UCSD-AML1 (cell line): ENCODE results near the gene AP3M1.
"Not testable (repeated sequence)": the region's sequence is repeated elsewhere in the genome, so short reads cannot be mapped to it uniquely, and the experiment has no call there.

Experiments used
- DNase-seq: peaks from one replicate; lab custom pipeline; 2025; ENCODE audit not compliant: unreplicated experiment; lab: John Stamatoyannopoulos, UW

The AP3M1 gene, protein sequence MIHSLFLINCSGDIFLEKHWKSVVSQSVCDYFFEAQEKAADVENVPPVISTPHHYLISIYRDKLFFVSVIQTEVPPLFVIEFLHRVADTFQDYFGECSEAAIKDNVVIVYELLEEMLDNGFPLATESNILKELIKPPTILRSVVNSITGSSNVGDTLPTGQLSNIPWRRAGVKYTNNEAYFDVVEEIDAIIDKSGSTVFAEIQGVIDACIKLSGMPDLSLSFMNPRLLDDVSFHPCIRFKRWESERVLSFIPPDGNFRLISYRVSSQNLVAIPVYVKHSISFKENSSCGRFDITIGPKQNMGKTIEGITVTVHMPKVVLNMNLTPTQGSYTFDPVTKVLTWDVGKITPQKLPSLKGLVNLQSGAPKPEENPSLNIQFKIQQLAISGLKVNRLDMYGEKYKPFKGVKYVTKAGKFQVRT

DNA sequence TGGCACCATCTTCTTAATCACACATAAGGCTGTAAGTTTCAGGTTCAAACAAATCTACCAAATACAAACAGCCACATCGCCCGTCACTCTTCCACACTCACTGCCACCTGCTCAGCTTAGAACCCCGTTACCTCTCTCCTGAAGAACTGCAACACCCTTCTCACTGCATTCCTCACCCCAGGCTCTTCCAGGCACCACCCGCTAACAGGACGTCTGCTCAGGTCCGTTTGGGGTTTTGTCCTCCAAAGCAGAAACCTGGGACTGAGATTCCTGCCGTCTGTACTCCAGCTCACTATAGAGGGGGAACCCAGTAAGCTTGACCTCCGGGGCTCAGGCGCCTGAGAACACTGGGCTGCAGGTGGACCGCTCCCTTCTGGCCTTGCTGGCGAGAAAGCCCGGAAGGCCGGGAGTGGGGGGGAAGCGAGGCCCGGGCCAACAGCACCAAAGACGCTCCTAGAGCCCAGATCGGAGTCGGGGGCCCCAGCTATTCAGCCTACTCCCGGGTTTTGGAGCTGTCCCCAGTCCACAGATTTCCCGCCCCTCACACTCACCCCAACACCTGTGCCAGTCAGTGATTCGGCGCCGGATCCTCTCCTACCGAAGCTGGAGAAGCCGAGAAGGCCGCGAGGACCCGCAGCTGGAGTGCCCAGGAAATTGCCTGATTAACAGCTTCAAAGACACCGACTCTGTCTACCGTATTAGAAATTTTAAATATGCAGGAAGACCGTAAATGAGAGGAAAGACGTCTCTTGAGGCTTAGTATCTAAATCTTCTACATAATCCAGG, at the start of gene AP3M1:
Gene AP3M1, minus strand, starts transcription at position 625 of the 786 bp plus-strand sequence. CDS start 12,449 bp downstream, outside the sequence.
- peak; percentile 86 for DNase-seq

DNA sequence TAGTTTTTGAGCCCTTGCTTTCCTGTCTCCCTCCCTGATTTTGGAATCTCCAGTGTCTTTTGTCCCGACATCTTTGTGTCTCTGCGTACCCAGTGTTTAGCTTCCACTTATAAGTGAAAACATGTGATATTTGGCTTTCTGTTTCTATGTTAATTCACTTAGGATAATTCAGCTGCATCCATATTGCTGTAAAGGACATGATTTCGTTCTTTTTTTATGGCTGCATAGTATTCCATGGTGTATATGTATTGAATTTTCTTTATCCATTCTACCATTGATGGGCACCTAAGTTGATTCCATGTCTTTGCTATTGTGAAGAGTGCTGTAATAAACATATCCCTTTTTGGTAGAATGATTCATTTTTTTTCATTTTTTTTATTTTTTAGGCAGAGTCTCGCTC, 48.7 kb upstream of the AP3M1 start:
- no peak for DNase-seq

DNA sequence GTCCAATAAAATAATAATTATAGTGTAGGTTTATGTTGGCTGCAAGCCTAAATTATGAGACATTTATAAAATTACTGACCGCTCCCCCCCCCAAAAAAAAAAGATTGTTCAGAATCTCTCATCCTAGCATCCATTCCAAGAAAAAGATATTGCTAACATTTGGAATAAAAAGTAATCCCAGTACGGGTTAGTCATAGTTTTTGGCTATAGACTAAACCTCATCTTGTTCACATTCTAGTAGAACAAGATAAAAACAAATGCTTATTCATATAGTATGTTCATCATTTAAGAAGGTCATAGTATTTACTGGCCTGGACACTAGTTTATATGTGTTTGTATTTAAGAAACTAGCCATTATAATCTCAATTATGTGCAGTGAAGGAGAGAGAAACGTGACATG, 44.4 kb upstream of the AP3M1 start:
- DNase-seq: no peak

DNA sequence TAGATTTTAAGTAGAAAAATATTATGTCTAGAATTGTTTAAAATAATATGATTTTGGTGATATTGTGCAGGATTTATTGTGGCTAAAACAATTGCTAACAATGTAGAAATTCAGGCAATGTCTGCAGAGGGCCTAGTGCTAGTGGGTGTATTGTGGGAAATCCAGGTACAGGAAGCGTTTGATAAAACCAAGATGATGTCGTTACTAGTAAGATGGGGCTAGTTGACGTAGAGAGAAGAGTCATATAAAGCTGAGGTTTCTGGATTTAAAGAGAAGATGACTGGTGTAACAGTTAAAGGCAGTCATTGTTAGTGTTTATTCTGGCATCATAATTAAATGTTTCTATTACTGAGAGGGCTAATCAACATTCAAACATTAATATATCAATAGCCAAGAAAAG, 43.9 kb upstream of the AP3M1 start:
- DNase-seq: no peak

DNA sequence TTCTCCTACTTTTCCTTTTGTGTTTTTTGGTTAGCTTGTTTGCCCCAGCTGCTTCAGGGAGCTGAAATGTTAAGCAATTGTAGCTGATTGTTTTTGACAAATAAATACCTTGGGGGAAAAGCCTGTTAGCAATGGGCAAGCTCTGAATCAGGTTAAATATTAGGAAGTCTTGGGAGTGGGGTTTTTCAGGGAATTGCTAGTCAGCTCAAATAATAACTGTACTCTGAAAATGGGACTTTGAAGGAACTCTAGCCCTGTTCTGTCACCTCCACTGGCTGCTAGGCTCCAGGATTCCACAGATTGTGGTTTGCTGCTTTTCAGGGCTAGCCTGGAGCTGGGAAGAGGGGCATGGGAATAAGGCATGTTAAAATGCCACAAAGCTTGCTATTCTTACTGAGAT, 39.9 kb upstream of the AP3M1 start:
- DNase-seq: no peak

DNA sequence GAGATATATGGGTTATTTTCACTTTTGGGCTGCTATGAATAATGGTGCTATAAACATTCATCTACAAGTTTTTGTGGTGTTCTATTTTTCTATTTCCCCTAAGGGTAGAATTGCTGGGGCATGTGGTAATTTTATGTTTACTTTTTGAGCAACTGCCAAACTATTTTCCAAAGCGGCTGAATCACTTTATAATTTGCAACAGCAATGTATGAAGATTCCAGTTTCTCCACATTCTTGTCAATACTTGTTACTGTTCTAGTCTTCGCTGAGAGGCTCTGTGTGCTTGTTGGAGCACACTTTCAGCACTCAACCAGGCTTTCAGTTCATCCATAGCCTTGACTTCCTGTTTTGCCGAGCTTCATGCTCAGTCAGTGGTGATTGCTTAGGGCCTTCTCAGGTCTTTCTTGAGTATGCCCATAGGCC, 39.4 kb upstream of the AP3M1 start:
- DNase-seq: peak; percentile 21

DNA sequence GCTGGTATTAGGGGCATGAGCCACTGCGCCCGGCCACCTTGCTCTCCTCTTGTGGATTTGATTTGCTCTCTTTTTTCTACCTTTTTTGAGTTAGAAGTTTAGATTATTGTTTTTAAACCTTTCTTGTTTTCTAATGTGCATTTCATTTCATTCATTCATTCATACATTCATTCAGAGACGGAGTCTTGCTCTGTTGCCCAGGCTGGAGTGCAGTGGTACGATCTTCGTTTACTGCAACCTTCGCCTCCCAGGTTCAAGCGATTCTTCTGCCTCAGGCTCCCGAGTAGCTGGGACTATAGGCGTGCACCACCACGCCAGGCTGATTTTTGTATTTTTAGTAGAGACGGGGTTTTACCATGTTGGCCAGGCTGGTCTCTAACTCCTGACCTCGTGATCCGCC, 38.0 kb upstream of the AP3M1 start:
- not testable (repeated sequence) for DNase-seq

DNA sequence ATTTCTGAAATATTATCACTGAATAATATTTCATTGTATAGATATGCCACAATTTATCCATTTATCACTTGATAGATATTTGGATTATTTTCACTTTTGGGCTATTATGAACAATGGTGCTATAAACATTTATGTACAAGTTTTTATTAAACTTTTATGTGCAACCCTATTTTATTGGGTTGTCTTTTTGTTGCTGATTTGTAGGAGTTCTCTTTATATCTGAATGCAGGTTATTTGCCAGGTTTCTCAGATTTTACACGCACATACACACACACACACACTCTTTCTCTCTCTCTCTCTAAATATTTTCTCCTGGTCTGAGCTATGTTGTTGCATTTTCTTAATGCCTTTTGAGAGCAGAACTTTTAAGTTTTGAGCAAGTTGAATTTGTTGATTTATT, 36.6 kb upstream of the AP3M1 start:
- DNase-seq: no peak

DNA sequence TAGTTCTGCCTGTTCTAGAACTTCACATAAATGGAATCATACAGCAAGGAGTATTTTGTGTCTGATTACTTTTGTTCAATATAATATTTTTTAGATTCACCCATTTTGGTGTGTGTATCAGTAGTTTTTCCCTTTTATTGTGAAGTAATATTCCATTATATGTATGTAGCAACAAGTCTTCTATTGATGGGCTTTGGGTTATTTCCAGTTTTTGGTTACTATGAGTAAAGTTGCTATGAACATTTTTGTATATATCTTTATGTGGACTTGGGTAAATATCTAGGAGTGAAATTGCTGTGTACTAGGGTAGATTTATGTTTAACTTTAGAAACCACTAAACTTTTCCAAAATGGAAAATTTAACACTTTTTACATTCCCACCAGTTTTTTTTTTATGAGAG, 36.0 kb upstream of the AP3M1 start:
- no peak for DNase-seq

DNA sequence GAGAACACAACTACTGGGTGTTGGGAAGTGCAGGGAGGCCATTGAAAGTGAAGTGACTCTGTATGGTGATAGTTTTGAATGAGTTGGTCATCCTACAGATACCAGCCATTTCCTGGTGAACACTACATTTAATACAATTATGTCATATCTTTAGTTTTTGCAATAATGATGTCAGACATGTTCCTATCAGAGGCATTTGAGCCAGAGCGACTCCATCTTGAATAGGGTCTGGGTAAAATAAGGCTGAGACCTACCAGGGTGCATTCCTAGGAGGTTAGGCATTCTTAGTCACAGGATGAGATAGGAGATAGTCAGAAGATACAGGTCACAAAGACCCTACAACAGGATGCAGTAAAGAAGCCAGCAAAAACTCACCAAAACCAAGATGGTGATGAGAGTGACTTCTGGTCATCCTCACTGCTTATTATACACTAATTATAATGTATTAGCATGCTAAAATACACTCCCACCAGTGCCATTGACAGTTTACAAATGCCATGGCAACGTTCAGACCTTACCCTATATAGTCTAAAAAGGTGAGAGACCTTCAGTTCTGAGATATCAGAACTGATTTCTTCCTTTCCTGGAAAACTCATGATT, 28.6 kb upstream of the AP3M1 start:
- no peak for DNase-seq

DNA sequence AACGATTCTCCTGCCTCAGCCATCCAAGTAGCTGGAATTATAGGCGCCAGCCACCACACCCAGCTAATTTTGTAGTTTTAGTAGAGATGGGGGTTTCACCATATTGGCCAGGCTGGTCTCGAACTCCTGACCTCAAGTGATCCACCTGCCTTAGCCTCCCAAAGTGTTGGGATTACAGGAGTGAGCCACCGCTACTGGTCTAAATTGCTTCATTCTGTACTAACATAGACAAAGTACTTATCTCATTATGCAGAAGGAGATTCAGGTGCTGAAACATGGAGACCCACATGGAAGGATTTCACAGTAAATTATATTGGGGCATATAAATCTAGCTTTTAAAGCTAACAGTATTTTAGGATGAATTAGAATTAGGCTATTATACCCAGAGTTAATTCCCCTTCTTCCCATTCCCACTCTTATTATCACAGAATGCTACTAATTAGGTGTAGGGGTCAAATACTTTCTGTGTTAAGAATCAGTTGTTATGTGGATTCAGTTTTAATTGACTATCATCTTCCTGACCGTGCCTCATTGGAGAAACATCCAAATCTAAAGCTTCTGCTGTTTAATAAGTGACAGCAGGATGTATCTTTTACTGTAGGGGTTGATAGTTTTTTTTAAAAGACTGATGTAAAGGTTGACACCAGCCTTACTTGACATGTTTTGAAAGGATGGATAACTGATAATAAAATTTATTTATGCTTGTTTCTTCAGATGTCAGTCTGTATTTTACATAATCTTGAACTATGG, 27.6 kb upstream of the AP3M1 start:
- no peak for DNase-seq

DNA sequence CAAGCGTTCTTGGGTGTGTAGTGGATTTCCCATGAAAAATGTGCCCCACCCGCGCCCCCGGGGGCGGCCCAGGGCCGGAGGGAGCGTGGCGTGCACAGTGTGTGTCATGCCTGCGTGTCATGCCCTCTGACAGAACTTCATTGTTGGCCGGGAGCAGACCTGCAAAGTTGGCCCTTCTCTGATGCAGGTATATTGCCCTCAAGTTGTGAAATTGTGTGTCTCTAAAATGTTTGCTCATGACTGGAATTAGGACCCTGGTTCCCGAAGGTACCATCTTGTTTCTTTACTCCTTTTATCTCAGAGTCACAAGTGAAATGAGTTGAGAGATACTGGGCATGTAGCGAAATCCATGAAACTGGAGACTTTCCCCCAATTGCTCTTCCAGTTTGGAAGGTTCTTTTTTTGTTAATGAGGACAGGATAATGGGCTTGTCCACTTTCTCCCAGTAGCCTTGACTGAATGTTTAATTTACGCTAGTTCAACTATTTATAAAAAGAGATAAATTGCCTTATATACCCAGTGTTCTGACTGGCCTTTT, 26.6 kb upstream of the AP3M1 start:
- peak; percentile 62 for DNase-seq

DNA sequence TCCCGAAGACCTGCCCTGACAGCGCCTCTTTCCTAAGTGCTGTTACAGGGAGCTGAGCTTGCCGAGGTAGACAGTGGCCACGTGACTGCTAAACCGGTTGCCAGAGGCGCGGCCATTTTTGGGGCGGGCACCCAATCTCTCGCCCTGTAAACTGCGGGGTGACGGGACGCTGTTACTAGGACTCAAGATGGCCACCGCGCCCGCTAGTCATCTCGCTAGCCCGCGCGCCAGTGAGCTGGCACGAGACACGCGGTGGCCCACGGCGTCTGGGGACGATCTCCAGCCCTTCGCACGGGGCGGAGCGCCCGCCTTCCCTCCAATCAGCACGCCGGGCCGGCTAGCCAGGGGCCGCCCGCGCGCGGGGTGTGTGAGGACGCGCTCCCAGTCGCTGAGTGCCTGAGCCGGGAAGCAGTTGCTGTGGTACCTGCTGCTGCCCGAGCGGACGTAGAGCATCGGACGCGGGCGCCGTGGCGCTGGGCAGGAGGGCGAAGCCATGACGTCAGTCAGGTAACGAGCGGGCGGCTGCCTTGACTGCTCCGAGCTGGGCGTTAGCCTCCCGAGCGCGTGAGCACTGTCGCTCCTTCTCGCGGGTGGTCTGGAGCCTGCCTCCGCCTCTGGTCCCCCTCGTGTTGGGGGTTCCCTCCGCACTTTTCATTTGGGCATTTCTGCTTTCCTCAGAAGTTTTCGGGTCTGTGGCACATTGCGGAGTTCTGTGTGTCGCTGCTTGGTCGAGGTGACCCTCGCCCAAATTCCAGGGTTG, 25.9 kb upstream of the AP3M1 start:
- DNase-seq: peak; percentile 98

DNA sequence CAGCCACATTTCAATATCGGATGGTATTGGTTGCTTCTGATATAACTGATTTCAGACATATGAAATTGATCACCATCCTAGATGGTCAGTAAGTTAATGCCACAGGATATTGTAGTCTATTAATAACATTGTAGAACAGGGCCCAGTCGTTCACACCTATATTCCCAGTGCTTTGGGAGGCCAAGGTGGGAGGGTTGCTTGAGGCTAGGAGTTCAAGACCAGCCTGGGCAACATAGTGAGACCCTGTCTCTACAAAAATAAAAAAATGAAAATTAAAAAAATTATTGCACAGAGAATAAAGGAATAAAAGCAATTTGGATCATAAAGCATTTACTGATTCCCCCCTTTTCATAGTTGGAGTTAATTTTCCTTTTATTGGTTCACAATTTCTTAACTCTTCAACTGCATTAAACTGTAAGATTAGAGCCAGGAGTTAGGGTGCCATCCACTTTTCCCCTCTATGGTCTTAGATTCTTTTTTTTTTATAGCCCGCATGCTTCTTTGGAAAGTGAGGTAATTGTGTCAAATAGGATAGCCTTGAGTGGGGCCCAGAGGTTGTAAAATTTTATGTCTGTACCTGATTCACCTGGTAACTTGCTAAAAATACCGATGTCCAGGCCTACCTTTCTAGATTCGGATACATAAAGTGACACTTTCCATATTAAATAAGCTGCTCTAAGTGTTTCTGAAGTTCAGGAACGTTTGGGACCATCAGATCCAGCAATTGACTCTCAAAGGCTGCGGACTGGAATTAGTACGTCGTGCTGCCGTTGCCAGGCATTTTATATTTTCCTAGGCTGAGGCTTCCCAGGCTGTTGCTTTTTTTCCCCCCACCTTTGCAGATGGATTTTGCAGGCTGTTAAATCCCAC, 25.1 kb upstream of the AP3M1 start:
- DNase-seq: no peak

DNA sequence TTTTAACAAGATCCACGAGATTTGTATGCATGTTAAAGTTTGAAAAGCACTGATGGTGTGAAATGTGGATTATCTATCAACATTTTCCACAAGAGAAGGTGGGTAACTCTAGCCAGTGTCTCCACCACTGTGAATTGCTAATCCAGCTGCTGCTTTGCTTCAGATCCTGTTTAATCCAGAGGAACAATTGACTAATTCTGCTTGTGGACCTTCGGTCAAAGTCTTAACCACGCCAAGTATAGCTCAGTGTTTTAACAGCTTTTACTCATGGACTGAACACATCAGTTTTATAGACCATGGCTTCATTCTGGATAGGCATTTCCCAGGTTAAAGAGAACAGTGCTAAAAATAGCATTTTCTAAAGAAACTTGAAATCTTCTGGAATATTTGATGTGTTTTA, 23.9 kb upstream of the AP3M1 start:
- no peak for DNase-seq

DNA sequence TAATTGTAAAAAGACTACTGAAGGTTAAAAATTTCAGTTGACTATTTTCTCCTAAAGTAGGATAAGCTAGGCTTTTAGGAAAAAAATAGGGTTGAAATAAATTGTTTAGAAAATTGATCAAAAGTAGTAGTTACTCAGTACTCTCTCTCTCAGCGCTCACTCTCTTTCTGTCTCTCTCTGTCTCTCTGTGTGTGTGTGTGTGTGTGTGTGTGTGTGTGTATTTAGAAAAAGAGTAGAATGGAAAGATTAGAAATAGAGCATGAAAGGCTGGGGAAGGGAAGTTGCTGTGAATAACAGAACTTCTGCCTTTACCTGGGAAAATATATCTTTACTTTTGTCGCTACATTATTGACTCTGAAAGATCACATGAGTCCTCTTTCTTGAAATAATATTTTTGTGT, 21.0 kb upstream of the AP3M1 start:
- DNase-seq: no peak

DNA sequence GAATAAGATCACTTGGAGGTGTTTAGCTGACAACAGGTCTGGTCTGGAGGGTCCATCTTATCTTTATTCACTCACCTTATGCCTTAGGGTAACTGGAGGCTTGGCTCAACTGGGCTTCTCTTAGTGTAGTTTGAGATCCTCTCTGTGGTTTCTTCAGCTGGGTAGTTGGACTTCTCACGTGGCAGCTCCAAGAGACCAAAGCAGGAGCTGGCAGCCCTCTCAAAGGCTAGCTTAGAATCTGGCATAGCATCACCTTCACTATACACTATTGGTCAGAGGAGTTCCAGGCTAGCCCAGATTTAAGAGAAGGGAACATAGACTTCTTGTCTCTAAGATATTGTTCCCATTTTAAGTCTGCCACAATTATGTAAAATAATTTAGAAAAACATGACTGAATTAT, 16.8 kb upstream of the AP3M1 start:
- no peak for DNase-seq

DNA sequence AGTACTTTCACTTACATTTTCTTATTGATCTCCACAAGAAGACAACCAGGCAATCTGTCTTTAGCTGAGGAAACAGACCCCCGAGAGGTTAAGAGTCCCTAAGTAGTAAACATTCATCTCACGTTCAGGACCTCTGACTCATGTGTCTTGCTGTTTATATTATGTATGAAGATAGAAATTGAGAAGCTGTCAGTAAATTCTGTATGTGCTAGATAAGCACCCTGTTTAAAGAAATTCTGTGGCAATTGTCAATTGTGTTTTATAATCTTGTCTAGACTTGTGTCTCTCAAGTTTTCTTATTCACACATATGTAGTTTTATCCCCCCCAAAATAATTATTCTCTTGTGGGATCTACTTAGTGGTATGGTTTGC, 14.9 kb upstream of the AP3M1 start:
- no peak for DNase-seq
